ENCODE data around the gene ERGIC1.

ERGIC1 gene

DNA sequence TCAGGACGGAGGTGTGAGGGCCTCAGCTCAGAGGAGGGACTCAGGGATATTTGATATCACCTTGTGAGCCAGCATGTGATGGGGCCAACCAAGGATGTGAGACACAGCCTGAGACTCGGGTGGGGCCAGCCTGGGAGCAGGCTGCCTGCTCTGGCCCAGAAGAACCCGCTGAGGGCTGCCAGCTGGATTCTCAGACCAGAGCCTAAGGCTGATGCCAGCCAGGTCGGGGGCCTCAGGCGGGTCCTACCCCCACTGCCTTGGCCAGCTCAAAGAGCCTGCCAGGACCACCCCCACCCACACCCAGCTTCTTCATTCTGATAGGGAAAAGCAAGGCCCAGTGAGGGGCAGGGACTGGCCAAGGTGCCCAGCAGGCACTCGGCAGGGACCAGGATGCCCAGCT lies 42.8 kb upstream of the ERGIC1 start:
- Histone ChIP-seq H3K36me3 (replicated peaks; ENCODE audit: insufficient read depth, low read length) (no peaks in the 10 kb centered on the region), H3K4me3 (ENCODE audit: low read length) (no peak overlapping the region), H3F3A (ENCODE audit: insufficient read depth, low read length) (no peaks in the 10 kb centered on the region), H3K4me2 (ENCODE audit: low read depth, low read length) (no peak overlapping the region), H2AFZ (ENCODE audit: low read length) (no peak overlapping the region), H3K4me1 (ENCODE audit: low read length) (no peaks in the 10 kb centered on the region), H4K20me1 (ENCODE audit: insufficient read depth, low read length) (no peaks in the 10 kb centered on the region), H3K9me3 (replicated peaks; ENCODE audit: insufficient read depth, low read length) (no peaks in the 10 kb centered on the region), H3K9ac (ENCODE audit: low read length) (no peak overlapping the region), H3K27ac (ENCODE audit: low read length) (no peak overlapping the region), H3K79me2 (ENCODE audit: low read length) (no peaks in the 10 kb centered on the region), H3K27me3 (replicated peaks; ENCODE audit: insufficient read depth, low read length) (no peaks in the 10 kb centered on the region), H3K9me2 (replicated peaks; ENCODE audit: insufficient read depth, low read length) (no peaks in the 10 kb centered on the region)
- no peak for TF ChIP-seq EZH2phosphoT487 (IDR thresholded peaks at IDR 0.05; ENCODE audit: low read length)
- TF ChIP-seq, protein P1, sequence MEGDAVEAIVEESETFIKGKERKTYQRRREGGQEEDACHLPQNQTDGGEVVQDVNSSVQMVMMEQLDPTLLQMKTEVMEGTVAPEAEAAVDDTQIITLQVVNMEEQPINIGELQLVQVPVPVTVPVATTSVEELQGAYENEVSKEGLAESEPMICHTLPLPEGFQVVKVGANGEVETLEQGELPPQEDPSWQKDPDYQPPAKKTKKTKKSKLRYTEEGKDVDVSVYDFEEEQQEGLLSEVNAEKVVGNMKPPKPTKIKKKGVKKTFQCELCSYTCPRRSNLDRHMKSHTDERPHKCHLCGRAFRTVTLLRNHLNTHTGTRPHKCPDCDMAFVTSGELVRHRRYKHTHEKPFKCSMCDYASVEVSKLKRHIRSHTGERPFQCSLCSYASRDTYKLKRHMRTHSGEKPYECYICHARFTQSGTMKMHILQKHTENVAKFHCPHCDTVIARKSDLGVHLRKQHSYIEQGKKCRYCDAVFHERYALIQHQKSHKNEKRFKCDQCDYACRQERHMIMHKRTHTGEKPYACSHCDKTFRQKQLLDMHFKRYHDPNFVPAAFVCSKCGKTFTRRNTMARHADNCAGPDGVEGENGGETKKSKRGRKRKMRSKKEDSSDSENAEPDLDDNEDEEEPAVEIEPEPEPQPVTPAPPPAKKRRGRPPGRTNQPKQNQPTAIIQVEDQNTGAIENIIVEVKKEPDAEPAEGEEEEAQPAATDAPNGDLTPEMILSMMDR (IDR thresholded peaks at IDR 0.05; ENCODE audit: low read length), result no peak
- no peak for TF ChIP-seq EZH2 (optimal IDR thresholded peaks at IDR 0.05; ENCODE audit: low read depth, low read length)
- no peak for DNase-seq

DNA sequence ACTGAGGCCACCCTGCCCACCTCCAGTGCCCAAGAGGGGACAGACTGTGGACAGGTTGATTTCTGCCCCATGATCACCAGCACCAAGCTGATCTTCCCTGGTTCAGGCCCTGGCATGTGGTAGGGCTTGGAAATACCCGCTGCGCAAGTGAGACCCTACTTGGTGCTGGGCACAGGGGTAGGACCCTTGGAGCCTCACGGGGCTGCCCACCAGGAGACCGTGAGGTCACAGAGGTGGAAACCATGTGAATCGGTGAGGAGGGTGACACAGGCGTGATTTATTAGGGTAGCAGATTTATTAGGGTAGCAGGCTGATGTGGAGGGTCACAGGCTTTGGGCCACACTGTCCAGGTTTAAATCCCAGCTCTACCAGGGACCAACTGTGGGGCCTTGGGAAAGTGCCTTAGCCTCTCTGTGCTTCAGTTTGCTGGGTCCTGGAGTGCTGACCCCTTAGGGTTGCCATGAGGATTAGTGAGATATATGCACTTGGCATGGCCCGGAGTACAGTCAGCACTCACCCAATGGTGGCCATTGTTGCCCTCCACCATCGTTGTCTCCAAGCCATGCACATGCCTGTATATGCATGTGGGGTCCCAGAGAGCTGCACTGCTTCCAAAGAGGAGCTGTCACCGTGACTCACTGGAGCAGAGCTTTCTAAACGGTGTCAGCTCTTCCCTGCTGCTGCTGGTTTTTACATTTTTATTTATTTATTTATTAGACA lies 42.2 kb upstream of the ERGIC1 start:
- DNase-seq, result no peak
- Histone ChIP-seq H3K4me2 (ENCODE audit: low read depth, low read length) (no peak overlapping the region), H3K27me3 (replicated peaks; ENCODE audit: insufficient read depth, low read length) (no peaks in the 10 kb centered on the region), H3K9me3 (replicated peaks; ENCODE audit: insufficient read depth, low read length) (no peaks in the 10 kb centered on the region), H3K4me1 (ENCODE audit: low read length) (no peaks in the 10 kb centered on the region), H3K79me2 (ENCODE audit: low read length) (no peaks in the 10 kb centered on the region), H3F3A (ENCODE audit: insufficient read depth, low read length) (no peaks in the 10 kb centered on the region), H3K9me2 (replicated peaks; ENCODE audit: insufficient read depth, low read length) (no peaks in the 10 kb centered on the region), H4K20me1 (ENCODE audit: insufficient read depth, low read length) (no peaks in the 10 kb centered on the region), H2AFZ (ENCODE audit: low read length) (no peak overlapping the region), H3K27ac (ENCODE audit: low read length) (no peak overlapping the region), H3K9ac (ENCODE audit: low read length) (no peak overlapping the region), H3K4me3 (ENCODE audit: low read length) (no peak overlapping the region), H3K36me3 (replicated peaks; ENCODE audit: insufficient read depth, low read length) (no peaks in the 10 kb centered on the region)
- TF ChIP-seq EZH2phosphoT487 (IDR thresholded peaks at IDR 0.05; ENCODE audit: low read length) (no peak), EZH2 (optimal IDR thresholded peaks at IDR 0.05; ENCODE audit: low read depth, low read length) (no peak)
- TF ChIP-seq, protein P1 (IDR thresholded peaks at IDR 0.05; ENCODE audit: low read length), result no peak

DNA sequence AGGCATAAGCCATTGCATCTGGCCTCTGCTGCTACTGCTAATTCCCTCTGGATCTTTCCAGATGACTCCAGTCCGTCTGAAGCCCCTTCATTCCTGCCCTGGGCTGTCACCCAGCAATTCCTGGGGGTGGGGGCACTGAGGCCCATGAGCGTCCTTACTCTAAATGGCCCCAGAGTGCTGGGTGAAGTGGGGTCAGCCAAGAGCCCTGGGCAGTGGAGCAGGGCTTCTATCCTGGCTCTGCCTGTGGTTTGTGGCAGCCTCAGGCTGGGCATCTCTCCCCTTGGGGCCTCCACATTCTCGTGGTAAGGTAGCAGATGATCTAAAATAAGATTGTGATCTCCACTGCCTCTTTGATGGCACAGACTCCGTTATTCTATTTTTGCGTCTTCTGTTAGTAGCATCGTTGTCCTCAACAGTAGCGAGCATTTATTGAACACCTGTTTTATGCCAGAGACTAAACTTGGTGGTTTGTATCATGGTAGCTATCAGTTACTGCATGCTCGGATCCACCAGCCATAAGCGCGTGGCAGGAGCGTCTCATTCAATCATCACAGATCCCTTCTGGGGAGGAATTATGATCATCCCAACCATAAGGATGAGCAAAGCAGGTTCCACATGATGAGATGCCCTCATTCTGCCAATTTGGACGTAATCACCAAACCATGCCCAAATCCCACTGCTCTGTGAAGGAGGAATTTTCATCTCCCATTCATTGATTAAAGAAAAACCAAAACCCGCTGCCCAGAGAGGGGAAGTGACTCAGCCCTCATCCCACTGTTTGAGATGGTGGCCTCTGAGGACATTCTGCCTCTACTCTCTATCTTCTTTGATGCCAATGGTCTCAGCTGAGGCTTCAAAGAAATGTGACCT lies 41.1 kb upstream of the ERGIC1 start:
- Histone ChIP-seq H3K79me2 (ENCODE audit: low read length) (no peaks in the 10 kb centered on the region), H3K4me1 (ENCODE audit: low read length) (0 out of 2 replicates have a peak, but pooled peaks cover 3% of the 10 kb centered on the region), H3K27ac (ENCODE audit: low read length) (no peak overlapping the region), H3K9ac (ENCODE audit: low read length) (no peak overlapping the region), H3K9me2 (replicated peaks; ENCODE audit: insufficient read depth, low read length) (no peaks in the 10 kb centered on the region), H3K9me3 (replicated peaks; ENCODE audit: insufficient read depth, low read length) (no peaks in the 10 kb centered on the region), H3F3A (ENCODE audit: insufficient read depth, low read length) (no peaks in the 10 kb centered on the region), H3K27me3 (replicated peaks; ENCODE audit: insufficient read depth, low read length) (no peaks in the 10 kb centered on the region), H3K36me3 (replicated peaks; ENCODE audit: insufficient read depth, low read length) (no peaks in the 10 kb centered on the region), H3K4me2 (ENCODE audit: low read depth, low read length) (no peak overlapping the region), H3K4me3 (ENCODE audit: low read length) (no peak overlapping the region), H4K20me1 (ENCODE audit: insufficient read depth, low read length) (no peaks in the 10 kb centered on the region), H2AFZ (ENCODE audit: low read length) (no peak overlapping the region)
- no peak for DNase-seq
- TF ChIP-seq EZH2 (optimal IDR thresholded peaks at IDR 0.05; ENCODE audit: low read depth, low read length) (no peak), EZH2phosphoT487 (IDR thresholded peaks at IDR 0.05; ENCODE audit: low read length) (no peak)
- TF ChIP-seq, protein P1 (IDR thresholded peaks at IDR 0.05; ENCODE audit: low read length), result no peak
